K562 (cell line): Measurements from ENCODE around the gene CTNNB1. TPM values are rescaled to one million over a fixed set of nuclear protein-coding genes. Genes with fewer than 3 reads are reported as not detected.

ENCODE experiments used
- ATAC-seq: fragments of 200-7000 bp; cut with Tn5 transposase; 3 replicates; pipeline ENCODE4 v1.9.1; 2020; ENCODE audit warnings: moderate library complexity
- BruUV-seq: library from RNA; stranded (reverse); fragments of 400-500 nt; replicated peaks from 2 replicates; lab custom pipeline; 2021; lab: Mats Ljungman, UMichigan
- CTCF ChIA-PET: fragments of 300-600 bp; formaldehyde crosslinking; extraction: SDS; loops from one replicate; lab custom pipeline; 2021; ENCODE audit warnings: low intra/inter-chr PET ratio; lab: Yijun Ruan, JAX
- POLR2A ChIA-PET: fragments of 300-600, 350-650 bp; sonication (Branson Sonifier 250); formaldehyde crosslinking; extraction: SDS; loops from one replicate; lab custom pipeline; 2021; ENCODE audit warnings: antibody characterized with exemption, inconsistent platforms; lab: Yijun Ruan, JAX
- DNase-seq, 4 experiments: peaks; one replicate each; pipeline versions ENCODE4 v3.0.0 to v3.0.0-alpha.2; 2011 to 2018; ENCODE audit warnings: low spot score in 3 of 4, mixed read lengths in 3 of 4; ENCODE audit errors: extremely low read depth in 1 of 4
- FAIRE-seq: peaks from 2 replicates; lab custom pipeline; 2011; peaks lifted over from hg19 to GRCh38; lab: Jason Lieb, UNC
- H2AFZ ChIP-seq: 2 replicates; pipeline ENCODE4 v1.6.0; 2011; ENCODE audit warnings: low read depth, low read length, control low read depth, inconsistent platforms
- H3K27ac ChIP-seq: fragments of 200-600 bp; 3 replicates; pipeline ENCODE4 v1.8.0; 2011; ENCODE audit warnings: low read depth, mild to moderate bottlenecking, control low read depth, inconsistent platforms, low read length, moderate library complexity, mixed read lengths; ENCODE audit errors: extremely low read depth
- H3K27me3 ChIP-seq, 2 experiments: fragments of 300-600 bp in 1 of 2; 2 replicates in 1 of 2; 3 replicates in 1 of 2; pipeline versions ENCODE4 v1.6.0 to v1.8.0; 2011; ENCODE audit warnings: inconsistent platforms in 2 of 2, low read length in 2 of 2, mild to moderate bottlenecking in 1 of 2, mixed read lengths in 1 of 2, moderate library complexity in 1 of 2; ENCODE audit not compliant: control insufficient read depth in 2 of 2, insufficient read depth in 2 of 2
- H3K36me3 ChIP-seq: fragments of 300-600 bp; 3 replicates; pipeline ENCODE4 v1.8.0; 2011; ENCODE audit warnings: mild to moderate bottlenecking, low read length, inconsistent platforms; ENCODE audit not compliant: control insufficient read depth, insufficient read depth
- H3K4me1 ChIP-seq, 2 experiments: fragments of 200-600 bp in 1 of 2; replicated peaks in 1 of 2; 2 replicates in 1 of 2; 3 replicates in 1 of 2; pipeline versions ENCODE4 v1.5.1 to v1.8.0; 2011; ENCODE audit warnings: inconsistent platforms in 2 of 2, low read length in 2 of 2, mild to moderate bottlenecking in 1 of 2, mixed read lengths in 1 of 2, moderate library complexity in 1 of 2; ENCODE audit not compliant: control insufficient read depth in 2 of 2, insufficient read depth in 2 of 2
- H3K4me2 ChIP-seq: 2 replicates; pipeline ENCODE4 v1.6.1; 2011; ENCODE audit warnings: low read length, control low read depth, inconsistent platforms, mixed read lengths; ENCODE audit not compliant: insufficient read depth
- H3K4me3 ChIP-seq: fragments of 200-600 bp; sonication (generic), shearing (Covaris generic); 2 replicates; pipeline ENCODE4 v1.5.1; 2016; ENCODE audit warnings: control low read depth, inconsistent platforms
- H3K79me2 ChIP-seq: fragments of 200-600 bp; 3 replicates; pipeline ENCODE4 v1.8.0; 2011; ENCODE audit warnings: low read length, inconsistent platforms; ENCODE audit not compliant: control insufficient read depth, insufficient read depth
- H3K9ac ChIP-seq, 2 experiments: 2 replicates each; pipeline versions ENCODE4 v1.6.0 to v1.6.1; 2011; ENCODE audit warnings: low read depth in 2 of 2, low read length in 2 of 2, control low read depth in 1 of 2, inconsistent platforms in 1 of 2, mild to moderate bottlenecking in 1 of 2, mixed read lengths in 1 of 2; ENCODE audit not compliant: insufficient read depth in 1 of 2
- H3K9me1 ChIP-seq: one replicate; pipeline ENCODE4 v1.6.0; 2011; ENCODE audit warnings: inconsistent platforms, mild to moderate bottlenecking, low read length, moderate library complexity; ENCODE audit not compliant: control insufficient read depth, insufficient read depth
- H3K9me3 ChIP-seq: replicated peaks from 2 replicates; pipeline ENCODE4 v1.5.1; 2011; ENCODE audit warnings: low read depth, low read length, inconsistent platforms; ENCODE audit not compliant: control insufficient read depth, insufficient read depth
- H4K20me1 ChIP-seq: replicated peaks from 2 replicates; pipeline ENCODE4 v1.6.1; 2011; ENCODE audit warnings: low read length, inconsistent platforms, mixed read lengths; ENCODE audit not compliant: control insufficient read depth, insufficient read depth
- ELF4 ChIP-seq: fragments of 450-650 bp; formaldehyde crosslinking; IDR thresholded peaks from 2 replicates; pipeline ENCODE4 v1.4.0; 2022; ENCODE audit warnings: missing genetic modification characterization
- HDAC1 ChIP-seq, 2 experiments: fragments of 450-650 bp; IDR thresholded peaks; 2 replicates each; pipeline ENCODE4 v1.6.1; 2016 to 2017; ENCODE audit warnings: inconsistent platforms in 1 of 2, mild to moderate bottlenecking in 1 of 2, moderate library complexity in 1 of 2
- ILK ChIP-seq: fragments of 450-650 bp; IDR thresholded peaks from 2 replicates; pipeline ENCODE4 v1.6.1; 2016; ENCODE audit warnings: missing genetic modification characterization, low read depth, mild to moderate bottlenecking, missing compliant biosample characterization, moderate library complexity, borderline replicate concordance
- MIER1 ChIP-seq: fragments of 450-650 bp; IDR thresholded peaks from 2 replicates; pipeline ENCODE4 v1.6.1; 2016; ENCODE audit warnings: antibody characterized with exemption, mild to moderate bottlenecking, low read depth
- MXI1 ChIP-seq: IDR thresholded peaks from 2 replicates; pipeline ENCODE4 v1.6.1; 2011; ENCODE audit warnings: low read depth, mild to moderate bottlenecking, improper control_type of control experiment, low read length
- NCOA1 ChIP-seq: fragments of 450-650 bp; IDR thresholded peaks from 2 replicates; pipeline ENCODE4 v1.6.1; 2016; ENCODE audit warnings: low read depth
- TAF15 ChIP-seq: fragments of 200-400 bp; formaldehyde crosslinking; IDR thresholded peaks from 2 replicates; pipeline ENCODE4 v1.6.1; 2017; ENCODE audit warnings: mild to moderate bottlenecking, low read depth, low read length, moderate library complexity
- WHSC1 ChIP-seq: IDR thresholded peaks from one replicate; pipeline ENCODE4 v1.6.1; 2012; ENCODE audit warnings: low read length, control low read depth, inconsistent platforms
- WGBS: fragments of 100-300 bp; shearing (Covaris generic); methylation state at CpG from one replicate; pipeline ENCODE4 v1.1.6; 2016; ENCODE audit warnings: low coverage, mixed read lengths; ENCODE audit not compliant: insufficient coverage; ENCODE audit errors: missing lambda C conversion rate; 5-methylcytosine and 5-hydroxymethylcytosine counted together
- in situ Hi-C: fragments of 300-500 bp; cut with MboI; formaldehyde crosslinking; loops from 4 replicates; pipeline ENCODE4 v1.15.0; 2018; ENCODE audit warnings: inconsistent platforms, mixed read lengths
- intact Hi-C: fragments of 100-400 bp; cut with micrococcal nuclease; formaldehyde crosslinking; loops from 2 replicates; pipeline ENCODE4 v1.14.2; 2022
- polyA plus RNA-seq, 8 experiments: library from polyadenylated mRNA; depleted of rRNA in 4 of 8; stranded (reverse) in 5 of 8; unstranded in 3 of 8; fragments of >200 nt; fragmentation: Nextera tagmentation in 2 of 8; fragmentation: Illumina TruSeq in 1 of 8; extraction: Ambion mirVana in 2 of 8; extraction: Trizol in 1 of 8; gene quantifications; 2 replicates each; pipeline versions ENCODE4 v1.2.1 to v1.2.3, GENCODE V29; 2011 to 2014; ENCODE audit warnings: inconsistent platforms in 1 of 8, missing spikeins in 1 of 8
- total RNA-seq, 7 experiments: library from RNA; depleted of rRNA in 6 of 7; stranded (reverse); fragments of >200 nt in 6 of 7; fragmentation: Illumina TruSeq in 2 of 7; extraction: Trizol in 2 of 7; gene quantifications; 2 replicates each; pipeline versions ENCODE4 v1.2.1 to v1.2.3, GENCODE V29; 2011 to 2021; ENCODE audit warnings: low replicate concordance in 1 of 7
- TF ChIP-seq, protein P1 (sequence below), 3 experiments: fragments of 200-800 bp in 1 of 3; sonication (Bioruptor generic) in 1 of 3; sonication (generic) in 1 of 3; formaldehyde crosslinking in 1 of 3; IDR thresholded peaks; 2 replicates each; pipeline versions ENCODE4 v1.6.1 to v1.8.0; 2016 to 2022; ENCODE audit warnings: mild to moderate bottlenecking in 2 of 3, missing compliant biosample characterization in 2 of 3, missing genetic modification characterization in 2 of 3, missing genetic modification reagents in 1 of 3
- TF ChIP-seq, protein P2 (sequence below): fragments of 450-650 bp; IDR thresholded peaks from 2 replicates; pipeline ENCODE4 v1.6.1; 2017; ENCODE audit warnings: mild to moderate bottlenecking, moderate library complexity
- TF ChIP-seq, protein P3 (sequence below): fragments of 250-450 bp; sonication (Bioruptor Pico); IDR thresholded peaks from 2 replicates; pipeline ENCODE4 v1.8.0; 2021; ENCODE audit warnings: borderline replicate concordance, mild to moderate bottlenecking, moderate library complexity; ENCODE audit not compliant: poor library complexity, severe bottlenecking

CTNNB1 gene
- total and polyA plus RNA-seq, 9 of the 15 experiments (the other 6 are each of a cell fraction or from before 2014, with no cell fraction given): 44.3 to 193 (median 154) TPM

DNA sequence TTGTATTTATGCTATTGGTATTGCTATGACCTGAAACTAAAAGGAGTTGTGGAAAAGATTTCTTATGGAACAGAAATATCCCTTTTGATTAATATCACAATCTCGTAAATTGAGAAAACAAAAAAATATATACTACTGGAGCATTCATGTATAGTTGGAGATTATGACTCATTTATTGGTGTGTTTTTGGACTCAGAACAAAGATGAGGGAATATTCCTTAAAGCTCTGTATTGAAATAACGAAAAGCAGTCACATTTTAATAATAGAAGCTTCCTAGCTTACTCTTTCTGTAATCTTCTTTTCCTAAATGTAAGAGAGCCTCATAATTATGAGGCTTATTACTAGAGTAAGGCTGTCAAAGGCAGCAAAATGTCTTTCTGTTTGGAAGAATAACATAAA, 14.3 kb downstream of the CTNNB1 start (continued):
- TF ChIP-seq, protein P1, sequence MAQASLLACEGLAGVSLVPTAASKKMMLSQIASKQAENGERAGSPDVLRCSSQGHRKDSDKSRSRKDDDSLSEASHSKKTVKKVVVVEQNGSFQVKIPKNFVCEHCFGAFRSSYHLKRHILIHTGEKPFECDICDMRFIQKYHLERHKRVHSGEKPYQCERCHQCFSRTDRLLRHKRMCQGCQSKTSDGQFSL (CRISPR knock-in tag; IDR thresholded peaks at IDR 0.05): no peak
- TF ChIP-seq, protein P1 (tag; IDR thresholded peaks at IDR 0.05): no peak
- TF ChIP-seq, protein P2, sequence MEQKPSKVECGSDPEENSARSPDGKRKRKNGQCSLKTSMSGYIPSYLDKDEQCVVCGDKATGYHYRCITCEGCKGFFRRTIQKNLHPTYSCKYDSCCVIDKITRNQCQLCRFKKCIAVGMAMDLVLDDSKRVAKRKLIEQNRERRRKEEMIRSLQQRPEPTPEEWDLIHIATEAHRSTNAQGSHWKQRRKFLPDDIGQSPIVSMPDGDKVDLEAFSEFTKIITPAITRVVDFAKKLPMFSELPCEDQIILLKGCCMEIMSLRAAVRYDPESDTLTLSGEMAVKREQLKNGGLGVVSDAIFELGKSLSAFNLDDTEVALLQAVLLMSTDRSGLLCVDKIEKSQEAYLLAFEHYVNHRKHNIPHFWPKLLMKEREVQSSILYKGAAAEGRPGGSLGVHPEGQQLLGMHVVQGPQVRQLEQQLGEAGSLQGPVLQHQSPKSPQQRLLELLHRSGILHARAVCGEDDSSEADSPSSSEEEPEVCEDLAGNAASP: no peak
- TF ChIP-seq NCOA1: no peak
- no peak for TF ChIP-seq ELF4 (CRISPR knock-in tag)
- TF ChIP-seq, all 486 proteins: peak for 0

DNA sequence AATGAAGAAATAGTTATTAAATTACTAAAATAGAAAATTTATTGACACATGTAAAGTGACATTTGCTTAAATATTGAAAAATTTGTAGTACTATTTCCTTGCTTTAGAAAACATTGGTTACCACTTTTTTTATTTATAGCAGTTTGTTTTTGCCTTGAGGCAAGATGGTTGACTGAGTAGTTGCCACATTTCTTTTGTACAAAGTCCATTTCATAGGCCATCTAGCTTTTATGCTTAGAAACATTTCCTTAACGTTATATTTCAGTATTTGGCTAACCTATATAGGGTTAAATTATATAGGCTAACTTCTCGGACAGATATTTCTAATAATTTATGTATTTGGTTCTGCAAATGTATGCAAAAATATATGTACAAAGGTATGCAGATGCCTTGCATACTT, 17.1 kb downstream of the CTNNB1 start:
- Histone ChIP-seq H3K79me2 (peaks cover 99% of the 10 kb centered on the region), H3K9me3 (no peaks in the 10 kb centered on the region), H3K4me1 (peaks cover 0 to 5% of the 10 kb centered on the region in 2 experiments; a peak in 2 of 5 replicates), H3K27ac (no peak overlapping the region), H3K27me3 (no peaks in the 10 kb centered on the region), H3K9ac (no peak overlapping the region), H3K36me3 (no peaks in the 10 kb centered on the region; the same call in 2 of the 3 replicates), H3K9me1 (no peaks in the 10 kb centered on the region), H2AFZ (no peak overlapping the region), H3K4me3 (no peak overlapping the region), H3K4me2 (no peak overlapping the region), H4K20me1 (peaks cover 61% of the 10 kb centered on the region)
- DNase-seq: no peak
- CTCF ChIA-PET: no interaction called here
- no peak for FAIRE-seq
- 55% methylated on average over 2 of the region's 2 CpGs for WGBS
- intact Hi-C loops: no loop called here
- BruUV-seq: no TSS peak
- POLR2A ChIA-PET: interaction anchor here (1.7 to 3.8 kb wide), 4 partner anchors 9 to 17 kb away, joined by 4 to 13 read pairs (median 8); partner anchors contain the start of gene CTNNB1
- in situ Hi-C loops: no loop called here
- ATAC-seq: no peak
- TF ChIP-seq WHSC1 (no peak), TAF15 (no peak), ILK (tag) (no peak), HDAC1 (IDR thresholded peaks at IDR 0.05) (no peak), MXI1 (no peak), MIER1 (no peak)
- TF ChIP-seq, protein P3, sequence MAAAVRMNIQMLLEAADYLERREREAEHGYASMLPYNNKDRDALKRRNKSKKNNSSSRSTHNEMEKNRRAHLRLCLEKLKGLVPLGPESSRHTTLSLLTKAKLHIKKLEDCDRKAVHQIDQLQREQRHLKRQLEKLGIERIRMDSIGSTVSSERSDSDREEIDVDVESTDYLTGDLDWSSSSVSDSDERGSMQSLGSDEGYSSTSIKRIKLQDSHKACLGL (CRISPR knock-in tag): no peak
